HG02885 (cell line): Measurements from ENCODE around the gene PRUNE2.

Experiments used
- ATAC-seq: cut with Tn5 transposase; IDR thresholded peaks from one replicate; pipeline ENCODE4 v1.9.1; 2021; ENCODE audit warnings: mild to moderate bottlenecking; ENCODE audit not compliant: unreplicated experiment, poor library complexity

Gene PRUNE2

DNA sequence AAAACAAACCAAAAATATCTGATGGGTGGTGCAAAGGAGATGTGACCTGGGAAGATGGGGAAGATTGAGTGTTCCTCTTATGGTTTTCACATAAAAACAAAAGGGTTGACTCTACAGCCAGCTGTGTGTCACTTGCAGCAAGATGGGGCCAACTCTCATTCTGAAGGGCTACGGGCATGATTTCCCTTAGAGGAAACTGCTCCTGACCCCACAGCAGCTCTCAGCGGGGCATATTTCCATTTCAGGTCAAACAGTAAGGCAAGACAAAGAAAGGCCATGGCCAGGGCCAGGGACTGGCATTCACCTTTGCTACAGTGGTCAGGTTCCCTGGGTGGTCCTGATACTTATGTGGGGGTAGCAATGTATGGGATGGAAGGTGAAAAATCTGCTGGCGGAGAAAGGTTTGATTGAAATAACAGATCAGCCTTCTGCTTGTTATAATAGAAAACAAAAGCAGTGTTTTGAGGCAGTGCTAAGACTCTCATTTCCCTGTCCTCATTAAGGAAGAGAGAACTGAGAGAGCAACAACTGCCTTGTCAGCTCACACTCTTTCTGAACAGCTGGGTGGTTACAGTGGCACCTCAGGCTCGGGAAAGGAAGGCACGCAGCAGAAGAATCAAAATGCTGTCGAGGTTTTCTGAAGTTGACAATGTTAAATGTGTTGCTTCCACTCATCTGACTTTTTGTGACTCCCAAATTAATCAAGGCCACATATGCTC lies 262.4 kb downstream of the PRUNE2 start:
- ATAC-seq, result peak; percentile 99

GRCh38 chr9:76642701-76643209 lies 263.2 kb downstream of the PRUNE2 start:
- no peak for ATAC-seq

- ATAC-seq, result no peak
These were observed 263.8 kb downstream of the PRUNE2 start for GRCh38 chr9:76642074-76642473.

DNA sequence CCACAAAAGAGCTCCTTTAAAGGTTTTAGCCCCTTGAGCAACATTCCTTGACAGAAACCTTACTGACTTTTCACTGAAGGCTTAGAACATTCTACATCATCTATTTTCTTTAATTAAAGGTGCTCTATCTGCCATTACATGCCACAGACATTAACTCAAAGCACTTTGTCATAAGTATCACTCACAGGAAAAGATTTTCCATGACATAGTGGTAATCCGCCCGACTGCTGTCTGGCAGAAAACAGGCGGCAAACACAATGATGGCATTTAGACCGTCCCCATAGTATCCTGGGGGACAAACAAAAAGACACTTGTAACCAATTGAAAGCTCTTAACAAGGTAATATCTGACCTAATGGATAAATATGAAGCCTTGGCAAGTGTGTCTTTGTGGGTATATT lies 267.9 kb downstream of the PRUNE2 start:
- no peak for ATAC-seq

DNA sequence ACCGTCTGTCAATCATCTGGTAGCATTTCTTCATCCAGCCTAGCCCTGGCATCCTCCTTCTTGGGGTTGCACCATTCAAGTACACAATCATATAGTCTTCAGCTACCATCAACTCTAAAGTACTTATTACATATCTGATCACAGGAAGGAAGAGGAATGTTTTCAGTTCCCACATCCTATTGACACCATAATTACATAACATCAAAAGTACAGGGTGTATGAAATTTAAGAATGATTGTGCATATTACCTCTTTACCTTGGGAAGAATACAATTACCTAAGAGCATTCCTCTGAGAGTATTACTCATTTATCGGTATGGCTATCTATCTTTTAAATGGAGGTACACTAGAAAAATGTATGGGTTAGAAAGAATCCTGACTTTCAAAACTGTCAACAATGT lies 268.5 kb downstream of the PRUNE2 start:
- ATAC-seq, result no peak

GRCh38 chr9:76634356-76635054 lies 271.4 kb downstream of the PRUNE2 start:
- ATAC-seq, result peak; percentile 85

DNA sequence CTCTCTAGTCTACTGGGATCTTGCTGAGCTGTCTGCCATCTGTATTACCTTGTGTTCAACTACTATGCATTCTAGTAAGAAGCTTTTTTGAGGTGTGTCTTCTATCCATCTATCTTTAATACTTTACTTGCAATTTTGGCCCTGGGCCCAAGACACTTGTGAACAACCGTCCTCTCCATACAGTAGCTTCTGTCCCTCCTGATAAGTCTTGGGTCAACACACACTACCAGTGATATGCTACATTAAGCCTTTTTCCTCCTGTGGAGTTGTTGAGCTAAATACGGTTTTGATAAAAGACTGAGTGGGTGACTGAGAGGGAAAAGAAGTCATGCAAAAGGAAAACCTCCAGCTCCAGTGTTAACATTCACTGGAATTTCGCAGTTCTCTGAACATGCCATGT lies 275.0 kb downstream of the PRUNE2 start:
- ATAC-seq, result no peak

DNA sequence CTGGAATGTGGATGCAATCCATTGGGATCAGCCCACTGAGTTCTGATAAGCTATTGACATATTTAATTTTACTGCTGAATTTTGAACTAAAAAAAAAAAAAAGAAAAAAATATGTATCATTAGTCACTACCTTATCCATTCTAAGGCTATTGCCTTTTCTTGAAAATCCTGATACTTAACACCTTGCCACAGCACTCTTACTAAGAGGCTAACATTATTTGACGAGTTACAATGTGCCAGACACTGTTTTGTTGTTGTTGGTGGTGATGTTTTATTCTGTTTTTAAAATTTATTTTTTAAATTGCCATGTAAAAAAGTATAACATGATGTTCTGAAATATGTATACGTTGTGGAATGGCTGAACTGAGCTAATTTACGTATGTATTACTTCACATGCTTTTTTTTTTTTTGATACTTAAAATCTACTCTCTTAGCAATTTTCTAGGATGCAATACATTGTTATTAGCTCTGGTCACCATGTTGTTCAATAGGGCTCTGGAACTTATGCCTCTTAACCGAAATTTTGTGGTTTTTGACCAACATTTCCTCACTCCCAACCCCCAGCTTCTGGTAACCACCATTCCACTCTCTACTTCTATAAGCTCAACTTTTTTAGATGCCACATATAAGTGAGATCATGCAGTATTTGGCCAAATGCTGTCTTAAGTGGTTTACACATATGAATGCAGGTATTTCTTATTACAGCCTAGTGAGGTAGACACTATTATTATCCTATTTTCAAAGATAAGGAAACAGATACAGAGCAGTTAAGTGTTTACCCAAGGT lies 276.5 kb downstream of the PRUNE2 start:
- no peak for ATAC-seq

DNA sequence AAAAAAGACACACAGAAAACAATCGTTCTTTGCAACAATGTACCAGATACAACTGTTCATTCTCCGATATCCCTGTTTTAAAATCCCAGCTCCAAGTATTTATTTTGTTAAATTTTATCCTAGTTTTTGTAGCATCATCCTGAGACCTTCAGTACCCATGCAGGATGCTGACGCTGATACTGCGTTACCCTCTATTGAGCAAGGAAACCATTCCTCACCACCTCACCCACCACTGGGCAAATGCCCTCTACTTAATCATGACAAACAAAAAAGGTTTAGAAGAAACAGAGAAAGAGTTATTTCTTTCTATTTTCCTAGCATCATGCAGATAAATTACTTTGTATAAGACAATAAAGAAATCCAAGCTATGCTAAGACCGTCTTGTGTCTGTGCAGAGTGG lies 277.8 kb downstream of the PRUNE2 start:
- ATAC-seq, result no peak

DNA sequence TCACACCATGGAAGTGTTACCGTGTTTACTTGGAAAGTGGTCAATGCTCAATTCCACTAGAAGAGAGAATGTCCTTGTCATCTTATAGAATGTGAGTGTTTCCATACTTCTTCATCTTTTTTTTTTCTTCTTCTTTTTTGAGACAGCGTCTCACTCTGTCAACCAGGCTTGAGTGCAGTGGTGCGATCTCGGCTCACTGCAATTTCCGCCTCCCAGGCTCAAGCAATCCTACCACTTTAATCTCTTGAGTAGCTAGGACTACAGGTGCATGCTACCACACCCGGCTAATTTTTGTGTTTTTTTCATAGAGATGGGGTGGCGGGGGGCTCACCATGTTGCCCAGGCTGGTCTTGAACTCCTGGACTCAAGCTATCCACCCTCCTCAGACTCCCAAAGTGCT lies 278.9 kb downstream of the PRUNE2 start:
- no peak for ATAC-seq

GRCh38 chr9:76626141-76626540 lies 279.8 kb downstream of the PRUNE2 start:
- no peak for ATAC-seq

GRCh38 chr9:76624391-76625048 lies 281.4 kb downstream of the PRUNE2 start:
- peak; percentile 97 for ATAC-seq

GRCh38 chr9:76620996-76621395 lies 284.9 kb downstream of the PRUNE2 start:
- no peak for ATAC-seq

DNA sequence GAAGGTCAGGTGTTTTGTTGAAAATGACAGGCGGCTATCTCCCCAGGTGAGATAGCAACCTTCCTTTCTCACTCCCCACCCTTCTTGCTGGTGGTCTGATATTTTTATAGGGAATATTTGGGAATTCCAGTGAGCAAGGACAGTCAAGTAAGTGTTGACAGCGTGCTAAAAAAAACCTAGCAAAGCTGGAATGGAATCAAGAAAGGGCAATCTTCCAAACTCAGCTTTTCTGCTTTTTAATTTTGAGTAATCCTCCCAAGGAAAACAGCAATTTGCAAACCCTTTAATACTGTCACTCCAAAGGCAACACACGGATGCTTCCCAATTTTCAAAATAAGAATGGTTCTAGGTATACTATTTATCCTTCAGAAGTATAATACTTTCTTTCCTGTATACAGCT lies 285.3 kb downstream of the PRUNE2 start:
- no peak for ATAC-seq

- no peak for ATAC-seq
These were observed 286.3 kb downstream of the PRUNE2 start for GRCh38 chr9:76619640-76620039.

GRCh38 chr9:76619197-76619596 lies 286.7 kb downstream of the PRUNE2 start:
- no peak for ATAC-seq

GRCh38 chr9:76618762-76619161 lies 287.2 kb downstream of the PRUNE2 start:
- ATAC-seq, result no peak

- ATAC-seq, result no peak
These were observed 288.3 kb downstream of the PRUNE2 start for GRCh38 chr9:76617497-76618175.

GRCh38 chr9:76616780-76617179 lies 289.1 kb downstream of the PRUNE2 start:
- ATAC-seq, result no peak

DNA sequence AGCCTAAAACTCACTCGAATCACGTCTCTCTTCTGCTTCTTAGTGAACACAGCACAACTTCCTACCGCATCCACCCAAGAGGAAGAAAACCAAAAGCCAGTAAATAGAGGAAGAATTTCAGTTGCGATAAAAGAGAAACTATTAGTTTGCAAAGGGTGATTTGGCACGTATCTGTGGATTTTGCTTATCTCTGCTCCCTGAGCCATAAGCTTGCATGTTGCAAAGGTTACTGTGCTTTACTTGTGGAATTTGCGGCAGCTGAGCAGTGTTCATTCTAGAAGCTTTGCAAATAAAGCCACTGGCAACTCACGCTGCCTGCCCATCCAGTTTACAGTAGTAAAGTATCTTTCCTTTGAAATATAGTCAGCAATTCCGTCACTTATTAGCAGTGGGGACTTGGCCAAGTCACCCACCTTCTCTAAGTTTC lies 290.7 kb downstream of the PRUNE2 start:
- ATAC-seq, result peak; percentile 40
